Measurements from ENCODE around the gene MVB12B. TPM values are rescaled to one million over a fixed set of nuclear protein-coding genes. Genes with fewer than 3 reads are reported as not detected.

Gene MVB12B
- total RNA-seq, 4 donors from 2014 or later, result 6.1 to 18.0 (median 13.2) TPM

- in situ Hi-C loops (cut with MboI; ENCODE audit: low sequenced_read_pairs in 4 of 4), result no loop called here
- H3K27me3 ChIP-seq, result no peaks in the 10 kb centered on the region
- DNase-seq (no peak), ATAC-seq (no peak)
- no peak for TF ChIP-seq CTCF (IDR thresholded peaks at IDR 0.05 in 4 of 5, conservative IDR thresholded peaks at IDR 0.05 in 1 of 5)
- H3K4me3 ChIP-seq, result no peak overlapping the region
- H3K27ac ChIP-seq, result no peak overlapping the region
- H3K4me1 ChIP-seq, result no peaks in the 10 kb centered on the region
- intact Hi-C loops (cut with DNase I; ENCODE audit: low total_unique reads), result no loop called here
- no peaks in the 10 kb centered on the region for H3K9me3 ChIP-seq
- no peaks in the 10 kb centered on the region for H3K36me3 ChIP-seq
Measured at GRCh38 chr9:126451316-126451885, 124.8 kb downstream of the MVB12B start.

- no peaks in the 10 kb centered on the region for H3K36me3 ChIP-seq
Measured at GRCh38 chr9:126452106-126452505, 125.5 kb downstream of the MVB12B start.

GRCh38 chr9:126453156-126453963 lies 126.7 kb downstream of the MVB12B start:
- DNase-seq, result no peak
- no peak overlapping the region for H3K4me3 ChIP-seq

More at GRCh38 chr9:126452106-126452505, 125.5 kb downstream of the MVB12B start:
- ATAC-seq (no peak), DNase-seq (no peak)
- H3K27me3 ChIP-seq, result no peaks in the 10 kb centered on the region
- H3K4me3 ChIP-seq, result no peak overlapping the region
- no peak overlapping the region for H3K27ac ChIP-seq
- TF ChIP-seq POLR2A (IDR thresholded peaks at IDR 0.05), result no peak
- TF ChIP-seq CTCF (IDR thresholded peaks at IDR 0.05 in 4 of 5, conservative IDR thresholded peaks at IDR 0.05 in 1 of 5), result no peak
- intact Hi-C loops (cut with DNase I; ENCODE audit: low total_unique reads) (no loop called here), in situ Hi-C loops (cut with MboI; ENCODE audit: low sequenced_read_pairs in 4 of 4) (no loop called here)
- H3K4me1 ChIP-seq, result no peaks in the 10 kb centered on the region
- no peaks in the 10 kb centered on the region for H3K9me3 ChIP-seq

GRCh38 chr9:126454215-126454614 lies 127.6 kb downstream of the MVB12B start:
- H3K4me3 ChIP-seq, result no peak overlapping the region
- ATAC-seq, result no peak
- H3K9me3 ChIP-seq, result no peaks in the 10 kb centered on the region
- no peaks in the 10 kb centered on the region for H3K27me3 ChIP-seq
- no peaks in the 10 kb centered on the region for H3K36me3 ChIP-seq
- H3K4me1 ChIP-seq, result no peaks in the 10 kb centered on the region
- TF ChIP-seq POLR2A (IDR thresholded peaks at IDR 0.05) (no peak), CTCF (IDR thresholded peaks at IDR 0.05 in 4 of 5, conservative IDR thresholded peaks at IDR 0.05 in 1 of 5) (no peak)
- in situ Hi-C loops (cut with MboI; ENCODE audit: low sequenced_read_pairs in 4 of 4), result no loop called here
- intact Hi-C loops (cut with DNase I; ENCODE audit: low total_unique reads), result no loop called here
- DNase-seq, result no peak
- H3K27ac ChIP-seq, result no peak overlapping the region

More at GRCh38 chr9:126453156-126453963, 126.7 kb downstream of the MVB12B start:
- intact Hi-C loops (cut with DNase I; ENCODE audit: low total_unique reads), result no loop called here
- Histone ChIP-seq H3K9me3 (no peaks in the 10 kb centered on the region), H3K27ac (no peak overlapping the region), H3K27me3 (no peaks in the 10 kb centered on the region), H3K36me3 (no peaks in the 10 kb centered on the region), H3K4me1 (no peaks in the 10 kb centered on the region)
- no peak for TF ChIP-seq POLR2A (IDR thresholded peaks at IDR 0.05)
- TF ChIP-seq CTCF (IDR thresholded peaks at IDR 0.05 in 4 of 5, conservative IDR thresholded peaks at IDR 0.05 in 1 of 5), result no peak
- ATAC-seq, result no peak
- in situ Hi-C loops (cut with MboI; ENCODE audit: low sequenced_read_pairs in 4 of 4), result no loop called here
